Panc1 (cell line): ENCODE measurements around the gene RIOK1. TPM values are rescaled to one million over a fixed set of nuclear protein-coding genes. Genes with fewer than 3 reads are reported as not detected.
"Not testable (repeated sequence)": the region's sequence is repeated elsewhere in the genome, so short reads cannot be mapped to it uniquely, and the experiment has no call there.

Source experiments
- ATAC-seq: fragments of 200-7000 bp; cut with Tn5 transposase; 2 replicates; pipeline ENCODE4 v1.9.1; 2020; ENCODE audit warnings: mild to moderate bottlenecking, moderate library complexity
- BruUV-seq: library from RNA; stranded (reverse); fragments of 400-500 nt; replicated peaks from 2 replicates; lab custom pipeline; 2021; lab: Mats Ljungman, UMichigan
- CTCF ChIA-PET: fragments of 300-600 bp; sonication (Branson Sonifier 250); formaldehyde crosslinking; loops from one replicate; lab custom pipeline; 2022; ENCODE audit warnings: antibody characterized with exemption; lab: Charles Lee
- POLR2A ChIA-PET: fragments of 300-600 bp; sonication (Branson Sonifier 250); formaldehyde crosslinking; loops from one replicate; lab custom pipeline; 2022; ENCODE audit warnings: antibody characterized with exemption; lab: Charles Lee
- DNase-seq: peaks from one replicate; pipeline ENCODE4 v3.0.0-alpha.2; 2010; ENCODE audit warnings: low read depth, low spot score
- H3K27ac ChIP-seq: 2 replicates; pipeline ENCODE4 v1.5.1; 2011; ENCODE audit warnings: mild to moderate bottlenecking, low read length, inconsistent platforms
- H3K27me3 ChIP-seq: fragments of 200-500 bp; sonication (Bioruptor generic); 2 replicates; pipeline ENCODE4 v1.6.0; 2014; ENCODE audit warnings: low read length, inconsistent platforms; ENCODE audit not compliant: control insufficient read depth, insufficient read depth
- H3K36me3 ChIP-seq: fragments of 200-500 bp; sonication (Bioruptor generic); 2 replicates; pipeline ENCODE4 v1.5.1; 2014; ENCODE audit warnings: inconsistent platforms, mild to moderate bottlenecking, low read length, moderate library complexity; ENCODE audit not compliant: control insufficient read depth, insufficient read depth
- H3K4me1 ChIP-seq: 2 replicates; pipeline ENCODE4 v1.5.1; 2011; ENCODE audit warnings: inconsistent platforms, mild to moderate bottlenecking, low read length, moderate library complexity; ENCODE audit not compliant: control insufficient read depth, insufficient read depth
- H3K4me3 ChIP-seq, 2 experiments: 2 replicates each; pipeline ENCODE4 v1.5.1; 2011 to 2012; ENCODE audit warnings: low read depth in 2 of 2, low read length in 2 of 2, mild to moderate bottlenecking in 2 of 2, inconsistent platforms in 1 of 2, moderate library complexity in 1 of 2
- H3K9me3 ChIP-seq: fragments of 200-500 bp; sonication (Bioruptor generic); 2 replicates; pipeline ENCODE4 v1.5.1; 2014; ENCODE audit warnings: low read depth, mild to moderate bottlenecking, inconsistent platforms, low read length, moderate library complexity; ENCODE audit not compliant: control insufficient read depth, insufficient read depth
- in situ Hi-C: cut with HindIII; loops from 2 replicates; pipeline ENCODE4 v1.10.0; 2016; ENCODE audit warnings: low sequenced_read_pairs, low pct_unique_long_range_greater_than_20kb
- intact Hi-C: fragments of 100-400 bp; cut with micrococcal nuclease; formaldehyde crosslinking; loops from one replicate; pipeline ENCODE4 v1.10.0; 2022; ENCODE audit not compliant: unreplicated experiment
- total RNA-seq: library from RNA; stranded (reverse); gene quantifications from one replicate; pipeline ENCODE4 v1.2.1, GENCODE V29; 2021; ENCODE audit not compliant: unreplicated experiment
- TF ChIP-seq, protein P1 (sequence below): fragments of 450-650 bp; IDR thresholded peaks from 2 replicates; pipeline ENCODE4 v1.5.1; 2017; ENCODE audit warnings: mild to moderate bottlenecking
- TF ChIP-seq, protein P2 (sequence below), 2 experiments: IDR thresholded peaks; 2 replicates each; pipeline ENCODE4 v1.6.1; 2011 to 2012; ENCODE audit warnings: low read depth in 2 of 2, control low read depth in 1 of 2, low read length in 1 of 2, mild to moderate bottlenecking in 1 of 2, moderate library complexity in 1 of 2; ENCODE audit not compliant: insufficient read depth in 1 of 2

The RIOK1 gene
- total RNA-seq, 1 experiment from 2014 or later, result 30.0 TPM

- intact Hi-C loops, H3K27ac ChIP-seq: not testable (repeated sequence)
Measured at GRCh38 chr6:7347551-7347997, 42.0 kb upstream of the RIOK1 start.

DNA sequence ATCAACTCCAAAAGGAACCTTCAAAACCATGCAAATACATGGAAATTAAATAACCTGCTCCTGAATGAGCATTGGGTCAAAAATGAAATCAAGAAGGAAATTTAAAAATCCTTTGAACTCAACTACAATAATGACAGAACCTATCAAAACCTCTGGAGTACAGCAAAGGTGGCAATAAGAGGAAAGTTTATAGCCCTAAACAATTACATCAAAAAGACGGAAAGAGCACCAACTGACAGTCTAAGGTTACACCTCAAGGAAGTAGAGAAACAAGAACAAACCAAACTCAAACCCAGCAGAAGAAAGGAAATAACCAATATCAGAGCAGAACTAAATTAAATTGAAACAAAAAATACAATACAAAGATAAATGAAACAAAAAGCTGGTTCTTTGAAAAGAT is 39.0 kb upstream of the RIOK1 start:
- in situ Hi-C loops, ATAC-seq, POLR2A ChIA-PET, intact Hi-C loops, H3K27me3 ChIP-seq, H3K4me1 ChIP-seq, H3K27ac ChIP-seq, H3K4me3 ChIP-seq, CTCF ChIA-PET, H3K9me3 ChIP-seq, H3K36me3 ChIP-seq, BruUV-seq, DNase-seq: not testable (repeated sequence)

More at GRCh38 chr6:7347551-7347997, 42.0 kb upstream of the RIOK1 start:
- POLR2A ChIA-PET, H3K36me3 ChIP-seq, BruUV-seq, CTCF ChIA-PET, H3K27me3 ChIP-seq, H3K4me3 ChIP-seq, H3K9me3 ChIP-seq, H3K4me1 ChIP-seq, in situ Hi-C loops, ATAC-seq, DNase-seq: not testable (repeated sequence)

DNA sequence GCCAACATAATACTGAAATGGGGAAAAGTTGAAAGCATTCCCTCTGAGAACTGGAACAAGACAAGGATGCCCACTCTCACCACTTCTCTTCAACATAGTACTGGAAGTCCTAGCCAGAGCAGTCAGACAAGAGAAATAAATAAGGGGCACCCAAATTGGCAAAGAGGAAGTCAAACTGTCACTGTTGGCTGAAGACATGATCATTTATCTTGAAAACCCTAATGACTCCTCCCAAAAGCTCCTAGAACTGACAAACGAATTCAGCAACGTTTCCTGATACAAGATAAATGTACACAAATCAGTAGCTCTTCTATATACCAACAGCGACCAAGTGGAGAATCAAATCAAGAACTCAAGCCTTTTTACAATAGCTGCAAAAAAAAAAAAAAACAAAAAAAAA is 37.7 kb upstream of the RIOK1 start:
- POLR2A ChIA-PET, result interaction anchor here (0.7 kb wide), 1 partner anchor 243 kb away, joined by 9 read pairs; no protein-coding TSS in a partner anchor
- DNase-seq, H3K36me3 ChIP-seq, H3K9me3 ChIP-seq, H3K4me3 ChIP-seq, H3K27ac ChIP-seq, CTCF ChIA-PET, H3K27me3 ChIP-seq, intact Hi-C loops, BruUV-seq, in situ Hi-C loops, H3K4me1 ChIP-seq, ATAC-seq: not testable (repeated sequence)

DNA sequence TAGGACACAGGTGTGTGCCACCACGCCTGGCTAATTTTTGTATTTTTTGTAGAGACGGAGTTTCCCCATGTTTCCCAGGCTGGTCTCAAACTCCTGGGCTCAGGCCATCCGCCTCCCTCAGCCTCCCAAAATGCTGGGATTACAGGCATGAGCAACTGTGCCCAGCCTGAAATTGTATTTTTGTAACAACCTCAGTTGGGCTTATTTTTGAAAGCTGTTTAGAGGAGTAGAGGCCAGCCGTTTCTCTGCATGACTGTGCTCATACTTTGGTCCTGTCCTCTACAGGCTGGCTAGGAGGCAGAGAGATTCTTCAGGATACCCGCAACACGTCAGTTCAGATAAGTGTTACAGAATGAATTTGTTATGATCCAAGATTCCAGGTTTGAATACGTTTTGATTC is 22.2 kb upstream of the RIOK1 start:
- BruUV-seq, result no TSS peak
- in situ Hi-C loops, result no loop called here

More for the DNA sequence above, 22.2 kb upstream of the RIOK1 start:
- H3K4me3 ChIP-seq, result no peak overlapping the region
- intact Hi-C loops, result no loop called here
- CTCF ChIA-PET, result no interaction called here
- H3K27me3 ChIP-seq, result 0 out of 2 replicates have a peak, but pooled peaks cover 2% of the 10 kb centered on the region
- no peaks in the 10 kb centered on the region for H3K9me3 ChIP-seq
- ATAC-seq, result no peak
- H3K36me3 ChIP-seq, result no peaks in the 10 kb centered on the region
- H3K4me1 ChIP-seq, result no peaks in the 10 kb centered on the region
- no peak for DNase-seq
- POLR2A ChIA-PET, result no interaction called here
- H3K27ac ChIP-seq, result no peak overlapping the region
- TF ChIP-seq, protein P1, sequence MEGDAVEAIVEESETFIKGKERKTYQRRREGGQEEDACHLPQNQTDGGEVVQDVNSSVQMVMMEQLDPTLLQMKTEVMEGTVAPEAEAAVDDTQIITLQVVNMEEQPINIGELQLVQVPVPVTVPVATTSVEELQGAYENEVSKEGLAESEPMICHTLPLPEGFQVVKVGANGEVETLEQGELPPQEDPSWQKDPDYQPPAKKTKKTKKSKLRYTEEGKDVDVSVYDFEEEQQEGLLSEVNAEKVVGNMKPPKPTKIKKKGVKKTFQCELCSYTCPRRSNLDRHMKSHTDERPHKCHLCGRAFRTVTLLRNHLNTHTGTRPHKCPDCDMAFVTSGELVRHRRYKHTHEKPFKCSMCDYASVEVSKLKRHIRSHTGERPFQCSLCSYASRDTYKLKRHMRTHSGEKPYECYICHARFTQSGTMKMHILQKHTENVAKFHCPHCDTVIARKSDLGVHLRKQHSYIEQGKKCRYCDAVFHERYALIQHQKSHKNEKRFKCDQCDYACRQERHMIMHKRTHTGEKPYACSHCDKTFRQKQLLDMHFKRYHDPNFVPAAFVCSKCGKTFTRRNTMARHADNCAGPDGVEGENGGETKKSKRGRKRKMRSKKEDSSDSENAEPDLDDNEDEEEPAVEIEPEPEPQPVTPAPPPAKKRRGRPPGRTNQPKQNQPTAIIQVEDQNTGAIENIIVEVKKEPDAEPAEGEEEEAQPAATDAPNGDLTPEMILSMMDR, result no peak
- TF ChIP-seq, protein P2, sequence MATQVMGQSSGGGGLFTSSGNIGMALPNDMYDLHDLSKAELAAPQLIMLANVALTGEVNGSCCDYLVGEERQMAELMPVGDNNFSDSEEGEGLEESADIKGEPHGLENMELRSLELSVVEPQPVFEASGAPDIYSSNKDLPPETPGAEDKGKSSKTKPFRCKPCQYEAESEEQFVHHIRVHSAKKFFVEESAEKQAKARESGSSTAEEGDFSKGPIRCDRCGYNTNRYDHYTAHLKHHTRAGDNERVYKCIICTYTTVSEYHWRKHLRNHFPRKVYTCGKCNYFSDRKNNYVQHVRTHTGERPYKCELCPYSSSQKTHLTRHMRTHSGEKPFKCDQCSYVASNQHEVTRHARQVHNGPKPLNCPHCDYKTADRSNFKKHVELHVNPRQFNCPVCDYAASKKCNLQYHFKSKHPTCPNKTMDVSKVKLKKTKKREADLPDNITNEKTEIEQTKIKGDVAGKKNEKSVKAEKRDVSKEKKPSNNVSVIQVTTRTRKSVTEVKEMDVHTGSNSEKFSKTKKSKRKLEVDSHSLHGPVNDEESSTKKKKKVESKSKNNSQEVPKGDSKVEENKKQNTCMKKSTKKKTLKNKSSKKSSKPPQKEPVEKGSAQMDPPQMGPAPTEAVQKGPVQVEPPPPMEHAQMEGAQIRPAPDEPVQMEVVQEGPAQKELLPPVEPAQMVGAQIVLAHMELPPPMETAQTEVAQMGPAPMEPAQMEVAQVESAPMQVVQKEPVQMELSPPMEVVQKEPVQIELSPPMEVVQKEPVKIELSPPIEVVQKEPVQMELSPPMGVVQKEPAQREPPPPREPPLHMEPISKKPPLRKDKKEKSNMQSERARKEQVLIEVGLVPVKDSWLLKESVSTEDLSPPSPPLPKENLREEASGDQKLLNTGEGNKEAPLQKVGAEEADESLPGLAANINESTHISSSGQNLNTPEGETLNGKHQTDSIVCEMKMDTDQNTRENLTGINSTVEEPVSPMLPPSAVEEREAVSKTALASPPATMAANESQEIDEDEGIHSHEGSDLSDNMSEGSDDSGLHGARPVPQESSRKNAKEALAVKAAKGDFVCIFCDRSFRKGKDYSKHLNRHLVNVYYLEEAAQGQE (IDR thresholded peaks at IDR 0.05; ENCODE audit: insufficient read depth in 1 of 2, low read depth in 2 of 2, low read length in 1 of 2), result no peak
